HG03135 (cell line): ENCODE data around the gene CARMIL3.

Experiments used
- ATAC-seq: cut with Tn5 transposase; IDR thresholded peaks from one replicate; pipeline ENCODE4 v1.9.1; 2021; ENCODE audit warnings: mild to moderate bottlenecking, moderate library complexity; ENCODE audit not compliant: unreplicated experiment

Gene CARMIL3

GRCh38 chr14:24062216-24062980 lies 10.6 kb downstream of the CARMIL3 start:
- ATAC-seq = no peak

GRCh38 chr14:24063263-24063836 lies 11.5 kb downstream of the CARMIL3 start:
- ATAC-seq = no peak

- no peak for ATAC-seq
These were observed 12.4 kb downstream of the CARMIL3 start for GRCh38 chr14:24064091-24064795.

- ATAC-seq = no peak
These were observed 13.0 kb downstream of the CARMIL3 start for GRCh38 chr14:24064856-24065255.

- no peak for ATAC-seq
These were observed 13.6 kb downstream of the CARMIL3 start for GRCh38 chr14:24065408-24065807.

- ATAC-seq = no peak
These were observed 14.8 kb downstream of the CARMIL3 start for GRCh38 chr14:24066496-24067132.

- no peak for ATAC-seq
These were observed 15.6 kb downstream of the CARMIL3 start for GRCh38 chr14:24067133-24068082.

GRCh38 chr14:24068711-24069410 lies 17.1 kb downstream of the CARMIL3 start:
- no peak for ATAC-seq

GRCh38 chr14:24069411-24069735 lies 17.6 kb downstream of the CARMIL3 start:
- ATAC-seq = no peak

GRCh38 chr14:24070285-24071143 lies 18.7 kb downstream of the CARMIL3 start:
- no peak for ATAC-seq

- ATAC-seq = no peak
These were observed 19.4 kb downstream of the CARMIL3 start, which contains the start of gene CPNE6 for GRCh38 chr14:24071144-24071697. Gene CPNE6 (plus strand): TSS chr14:24071562. CDS start chr14:24072937, 1,375 bp downstream.

- no peak for ATAC-seq
These were observed 20.1 kb downstream of the CARMIL3 start for GRCh38 chr14:24071836-24072430.

- ATAC-seq = no peak
These were observed 20.6 kb downstream of the CARMIL3 start for GRCh38 chr14:24072436-24072835.

GRCh38 chr14:24072881-24073877 lies 21.4 kb downstream of the CARMIL3 start:
- no peak for ATAC-seq

GRCh38 chr14:24074625-24075484 lies 23.0 kb downstream of the CARMIL3 start:
- no peak for ATAC-seq
